ENCODE results near the gene DIPK1C. TPM values are rescaled to one million over a fixed set of nuclear protein-coding genes. Genes with fewer than 3 reads are reported as not detected.
"Not testable (repeated sequence)": the region's sequence is repeated elsewhere in the genome, so short reads cannot be mapped to it uniquely, and the experiment has no call there.

The DIPK1C gene
- total RNA-seq, 4 donors from 2014 or later, result 0.17 to 0.50 (median 0.45) TPM; not detected in 1

- DNase-seq (ENCODE audit: extremely low spot score), result no peak
- TF ChIP-seq CTCF (IDR thresholded peaks at IDR 0.05) (no peak), EP300 (IDR thresholded peaks at IDR 0.05) (no peak), POLR2AphosphoS5 (IDR thresholded peaks at IDR 0.05) (no peak), POLR2A (IDR thresholded peaks at IDR 0.05; ENCODE audit: low read depth) (no peak)
- no peaks in the 10 kb centered on the region for H3K27me3 ChIP-seq
- H3K4me3 ChIP-seq, result no peak overlapping the region
- no peak overlapping the region for H3K27ac ChIP-seq (replicated peaks in 1 of 4)
- intact Hi-C loops (cut with DNase I), result loop anchor here (10.0 kb wide), 1 partner anchor 307 kb away; no protein-coding TSS in a partner anchor
- H3K4me1 ChIP-seq, result peaks cover 19 to 36% (median 30%) of the 10 kb centered on the region in 4 donors
- H3K9me3 ChIP-seq, result no peaks in the 10 kb centered on the region
- 79% methylated on average over 4 of the region's 4 CpGs for WGBS
- peaks cover 39 to 61% (median 53%) of the 10 kb centered on the region in 4 donors for H3K36me3 ChIP-seq
Measured at GRCh38 chr18:74501386-74501785, 44.3 kb upstream of the DIPK1C start.

GRCh38 chr18:74500774-74501173 is 43.7 kb upstream of the DIPK1C start:
- peaks cover 38 to 54% (median 47%) of the 10 kb centered on the region in 4 donors for H3K36me3 ChIP-seq
- H3K4me1 ChIP-seq, result peaks cover 19 to 35% (median 29%) of the 10 kb centered on the region in 4 donors
- DNase-seq (ENCODE audit: extremely low spot score); H3K27me3 ChIP-seq; H3K9me3 ChIP-seq: not testable (repeated sequence)
- intact Hi-C loops (cut with DNase I), result loop anchor here (10.0 kb wide), 1 partner anchor 306 kb away; no protein-coding TSS in a partner anchor
- peak overlapping the region in 3 of 4 donors; percentile 10 to 28 (median 26) for H3K27ac ChIP-seq (replicated peaks in 1 of 4)
- peak overlapping the region in 3 of 4 donors; percentile 2 to 20 (median 3) for H3K4me3 ChIP-seq
- WGBS, result 83% methylated on average over 8 of the region's 8 CpGs

DNA sequence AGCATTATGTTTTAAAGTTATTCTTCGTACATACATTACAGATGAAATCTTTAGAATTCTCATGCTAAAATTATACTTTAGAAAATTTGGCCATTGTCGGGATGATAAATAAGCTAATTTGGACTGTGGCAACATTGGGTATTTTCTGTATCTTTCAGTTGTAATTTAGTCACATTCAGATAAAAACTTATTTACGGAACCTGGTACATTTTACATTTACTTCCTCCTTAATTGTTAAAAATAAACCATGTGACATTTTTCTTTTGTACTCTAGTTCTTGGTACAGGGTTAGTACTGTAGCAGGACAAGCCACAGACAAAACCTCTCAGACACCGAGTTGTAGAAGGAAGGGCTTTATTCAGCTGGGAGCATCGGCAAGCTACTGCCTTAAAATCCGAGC is 43.3 kb upstream of the DIPK1C start:
- no peaks in the 10 kb centered on the region for H3K27me3 ChIP-seq
- no peaks in the 10 kb centered on the region for H3K9me3 ChIP-seq
- H3K36me3 ChIP-seq, result peaks cover 35 to 50% (median 43%) of the 10 kb centered on the region in 4 donors
- TF ChIP-seq POLR2A (IDR thresholded peaks at IDR 0.05; ENCODE audit: low read depth) (no peak), POLR2AphosphoS5 (IDR thresholded peaks at IDR 0.05) (no peak), CTCF (IDR thresholded peaks at IDR 0.05) (no peak), EP300 (IDR thresholded peaks at IDR 0.05) (no peak)
- peak overlapping the region in 3 of 4 donors; percentile 20 to 34 (median 24) for H3K4me3 ChIP-seq
- WGBS, result 83% methylated on average over 6 of the region's 6 CpGs
- H3K4me1 ChIP-seq, result peaks cover 19 to 35% (median 29%) of the 10 kb centered on the region in 4 donors
- DNase-seq (ENCODE audit: extremely low spot score), result no peak
- intact Hi-C loops (cut with DNase I), result loop anchor here (10.0 kb wide), 1 partner anchor 306 kb away; no protein-coding TSS in a partner anchor
- H3K27ac ChIP-seq (replicated peaks in 1 of 4), result peak overlapping the region in 2 of 4 donors; percentile 26 to 69

- H3K27ac ChIP-seq (replicated peaks in 1 of 4), result peak overlapping the region; percentile 39 to 69 (median 58)
- WGBS, result 66% methylated on average over 9 of the region's 9 CpGs
- no peaks in the 10 kb centered on the region for H3K27me3 ChIP-seq
- intact Hi-C loops (cut with DNase I), result loop anchor here (5.0 to 10.0 kb wide), 5 partner anchors 93 to 352 kb away; partner anchors contain the start of genes CYB5A, FBXO15 and TIMM21
- peaks cover 19 to 35% (median 29%) of the 10 kb centered on the region in 4 donors for H3K4me1 ChIP-seq
- H3K4me3 ChIP-seq, result peak overlapping the region; percentile 20 to 38 (median 29)
- H3K36me3 ChIP-seq, result peaks cover 31 to 43% (median 38%) of the 10 kb centered on the region in 4 donors
- no peak for DNase-seq (ENCODE audit: extremely low spot score)
- TF ChIP-seq EP300 (IDR thresholded peaks at IDR 0.05), result no peak
- no peak for TF ChIP-seq CTCF (IDR thresholded peaks at IDR 0.05)
- TF ChIP-seq POLR2A (IDR thresholded peaks at IDR 0.05; ENCODE audit: low read depth), result no peak
- peak in 1 of 2 donors; percentile 32 for TF ChIP-seq POLR2AphosphoS5 (IDR thresholded peaks at IDR 0.05)
- H3K9me3 ChIP-seq, result no peaks in the 10 kb centered on the region
Measured at GRCh38 chr18:74499633-74500032, 42.5 kb upstream of the DIPK1C start.

DNA sequence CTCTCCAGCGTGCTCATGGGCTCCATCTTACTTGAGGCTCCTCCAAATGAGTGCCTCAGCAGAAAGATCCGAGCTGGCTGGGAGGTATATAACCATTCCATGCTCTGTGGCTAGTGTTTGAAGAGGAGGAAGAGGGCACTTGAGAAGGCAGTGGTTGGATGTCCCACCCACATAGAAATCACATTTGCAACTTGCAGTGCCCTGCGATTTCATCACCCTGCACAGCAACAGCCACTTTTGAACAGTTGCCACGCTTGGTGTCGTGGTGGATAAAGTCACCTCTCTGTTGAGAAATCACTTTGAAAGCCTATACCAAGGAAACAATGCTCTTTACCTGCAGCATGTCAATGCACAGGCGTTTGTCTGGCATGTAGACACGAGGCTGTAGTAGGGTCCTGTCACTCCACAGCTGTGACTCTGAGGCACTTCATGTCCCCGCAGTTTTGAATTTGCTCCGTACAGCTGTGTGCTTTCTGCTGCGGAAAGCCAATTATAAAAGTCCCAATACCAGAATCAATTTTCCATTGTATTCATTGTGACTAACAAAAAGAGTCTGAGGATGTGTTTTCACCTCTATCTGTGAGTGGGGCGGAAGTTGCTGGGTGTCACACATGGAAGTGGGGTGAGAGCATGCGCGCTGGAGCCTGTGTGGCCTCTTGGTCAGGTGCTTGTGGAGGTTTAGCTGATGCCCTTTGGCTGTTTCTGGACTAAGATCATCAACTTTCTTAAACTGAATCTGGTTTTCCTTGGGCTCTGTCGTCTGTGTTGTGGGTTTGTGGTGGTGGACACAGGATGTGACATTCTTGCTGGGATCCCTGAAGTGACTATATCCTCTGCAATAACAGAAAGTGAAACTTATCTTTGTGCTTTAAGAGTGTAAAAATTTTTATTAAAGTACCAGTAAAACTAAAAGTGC is 41.9 kb upstream of the DIPK1C start:
- no peak for DNase-seq (ENCODE audit: extremely low spot score)
- no peak for TF ChIP-seq EP300 (IDR thresholded peaks at IDR 0.05)
- TF ChIP-seq POLR2AphosphoS5 (IDR thresholded peaks at IDR 0.05), result no peak
- no peak for TF ChIP-seq CTCF (IDR thresholded peaks at IDR 0.05)
- no peak for TF ChIP-seq POLR2A (IDR thresholded peaks at IDR 0.05; ENCODE audit: low read depth)
- intact Hi-C loops (cut with DNase I), result loop anchor here (5.0 kb wide), 4 partner anchors 93 to 352 kb away; partner anchors contain the start of genes CYB5A, FBXO15 and TIMM21
- Histone ChIP-seq H3K4me1 (peaks cover 19 to 35% (median 29%) of the 10 kb centered on the region in 4 donors), H3K27me3 (no peaks in the 10 kb centered on the region), H3K4me3 (peak overlapping the region; percentile 20 to 38 (median 29)), H3K9me3 (no peaks in the 10 kb centered on the region), H3K27ac (replicated peaks in 1 of 4) (peak overlapping the region; percentile 39 to 69 (median 58)), H3K36me3 (peaks cover 25 to 36% (median 32%) of the 10 kb centered on the region in 4 donors)
- 81% methylated on average over 14 of the region's 14 CpGs for WGBS

Data from esophagus muscularis mucosa (tissue), 4 donors.